CD4-positive, CD25-positive, alpha-beta regulatory T cell (primary cell): Measurements from ENCODE around the gene CHD2. TPM values are rescaled to one million over a fixed set of nuclear protein-coding genes. Genes with fewer than 3 reads are reported as not detected.

ENCODE experiments used
- ATAC-seq, 2 donors: fragments of 150-1000 bp; cut with Tn5 transposase; one replicate each; pipeline ENCODE4 v1.10.0; 2021; ENCODE audit warnings: low read depth in 2 of 2, moderate number of reproducible peaks in 2 of 2, moderate library complexity in 1 of 2
- DNase-seq, 3 donors: peaks; one replicate each; pipeline versions ENCODE4 v3.0.0 to v3.0.0-alpha.2; 2012 to 2022; ENCODE audit warnings: mixed read lengths in 1 of 3
- H3K27ac ChIP-seq: one replicate; pipeline ENCODE4 v1.7.0; 2013; ENCODE audit warnings: mild to moderate bottlenecking, low read length; ENCODE audit not compliant: insufficient read depth, poor library complexity, severe bottlenecking
- H3K27me3 ChIP-seq: one replicate; pipeline ENCODE4 v1.7.0; 2013; ENCODE audit warnings: low read length; ENCODE audit not compliant: control insufficient read depth, insufficient read depth
- H3K36me3 ChIP-seq: one replicate; pipeline ENCODE4 v1.7.0; 2013; ENCODE audit warnings: mild to moderate bottlenecking, low read length, moderate library complexity; ENCODE audit not compliant: control insufficient read depth, insufficient read depth
- H3K4me1 ChIP-seq: 2 replicates; pipeline ENCODE4 v1.7.0; 2013; ENCODE audit warnings: mild to moderate bottlenecking, low read length; ENCODE audit not compliant: insufficient read depth, control insufficient read depth, poor library complexity, severe bottlenecking
- H3K4me3 ChIP-seq: one replicate; pipeline ENCODE4 v1.7.0; 2013; ENCODE audit warnings: low read depth, mild to moderate bottlenecking, low read length, moderate library complexity
- H3K9me3 ChIP-seq, 2 experiments: 1 replicate in 1 of 2; 2 replicates in 1 of 2; pipeline ENCODE4 v1.7.0; 2013; ENCODE audit warnings: low read length in 2 of 2, mild to moderate bottlenecking in 1 of 2, moderate library complexity in 1 of 2; ENCODE audit not compliant: control insufficient read depth in 2 of 2
- H3K27ac Mint-ChIP-seq, 3 donors: one replicate each; pipeline ENCODE4 v1.8.0; 2020 to 2022; ENCODE audit warnings: mild to moderate bottlenecking in 3 of 3, mixed read lengths in 3 of 3, moderate library complexity in 2 of 3
- H3K27me3 Mint-ChIP-seq: one replicate; pipeline ENCODE4 v1.8.0; 2022; ENCODE audit warnings: mild to moderate bottlenecking, mixed read lengths
- H3K36me3 Mint-ChIP-seq: one replicate; pipeline ENCODE4 v1.8.0; 2020; ENCODE audit warnings: mixed read lengths
- H3K4me1 Mint-ChIP-seq, 4 donors: one replicate each; pipeline ENCODE4 v1.8.0; 2020 to 2022; ENCODE audit warnings: mixed read lengths in 4 of 4, mild to moderate bottlenecking in 1 of 4
- H3K4me3 Mint-ChIP-seq, 4 donors: one replicate each; pipeline ENCODE4 v1.8.0; 2020 to 2022; ENCODE audit warnings: mild to moderate bottlenecking in 4 of 4, mixed read lengths in 4 of 4, moderate library complexity in 3 of 4
- H3K9me3 Mint-ChIP-seq, 7 donors: one replicate each; pipeline ENCODE4 v1.8.0; 2020 to 2022; ENCODE audit warnings: mixed read lengths in 7 of 7, mild to moderate bottlenecking in 3 of 7, moderate library complexity in 2 of 7
- polyA plus RNA-seq, 4 donors: library from polyadenylated mRNA; unstranded; fragments of 300-500 nt; fragmentation: Illumina TruSeq; gene quantifications; one replicate each; pipeline ENCODE4 v1.2.3, GENCODE V29; 2021
- total RNA-seq: library from RNA; stranded (reverse); gene quantifications from one replicate; pipeline ENCODE4 v1.2.3, GENCODE V29; 2022

The CHD2 gene
- total and polyA plus RNA-seq, 5 donors from 2014 or later = 44.3 to 579 (median 49.5) TPM

DNA sequence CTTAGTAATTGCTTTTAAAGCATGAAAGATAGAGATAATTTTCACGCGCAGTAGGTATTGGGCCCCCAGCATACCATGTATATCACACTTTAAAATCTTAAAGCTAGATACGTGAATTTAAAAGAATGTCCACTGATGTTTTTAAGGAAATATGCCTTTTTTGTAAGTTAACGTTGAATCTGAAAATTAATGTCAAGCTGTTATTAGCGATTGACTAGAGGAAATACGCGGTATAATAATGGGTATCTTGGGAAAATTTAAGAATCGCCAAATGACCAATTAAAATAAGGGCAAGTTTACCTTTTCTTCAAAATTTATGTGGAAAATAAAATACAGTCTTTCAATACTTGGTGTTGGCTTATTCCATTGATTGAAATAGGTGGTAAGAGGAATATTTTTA, 13.3 kb upstream of the CHD2 start:
- Histone ChIP-seq H3K27ac (peak overlapping the region; percentile 100), H3K27me3 (no peaks in the 10 kb centered on the region), H3K36me3 (peaks cover 64% of the 10 kb centered on the region), H3K4me1 (peaks cover 66% of the 10 kb centered on the region), H3K9me3 (no peaks in the 10 kb centered on the region), H3K4me3 (peak overlapping the region; percentile 100)
- H3K27me3 Mint-ChIP-seq = peaks cover 19% of the 10 kb centered on the region
- H3K4me1 Mint-ChIP-seq = peaks cover 48 to 60% (median 53%) of the 10 kb centered on the region in 4 donors
- DNase-seq = no peak
- H3K27ac Mint-ChIP-seq = peak overlapping the region; percentile 63 to 86 (median 74)
- peak overlapping the region; percentile 94 to 99 (median 96) for H3K4me3 Mint-ChIP-seq
- peaks cover 62% of the 10 kb centered on the region for H3K36me3 Mint-ChIP-seq
- ATAC-seq = no peak
- H3K9me3 Mint-ChIP-seq = peaks cover 0 to 4% (median 0%) of the 10 kb centered on the region in 7 donors

DNA sequence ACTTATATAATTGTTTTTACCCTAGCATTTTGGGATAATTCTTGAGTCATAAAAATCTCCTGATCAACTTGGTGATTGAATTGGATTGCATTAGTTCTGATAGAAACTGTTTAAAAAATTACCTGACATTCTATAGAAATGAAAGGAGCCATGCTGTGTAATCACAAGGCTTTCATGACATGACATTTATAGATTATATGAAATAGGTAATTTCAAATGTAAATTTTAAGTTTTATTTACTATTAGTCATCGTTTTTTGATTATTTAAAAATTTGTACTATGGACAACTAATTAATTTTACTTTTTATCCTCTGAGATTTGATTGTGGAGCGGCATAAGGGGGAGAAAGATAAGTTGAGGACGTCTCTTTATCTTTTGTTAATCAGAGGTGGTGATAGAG, 12.3 kb upstream of the CHD2 start:
- Histone ChIP-seq H3K27ac (peak overlapping the region; percentile 100), H3K36me3 (peaks cover 74% of the 10 kb centered on the region), H3K4me3 (peak overlapping the region; percentile 100), H3K4me1 (peaks cover 70% of the 10 kb centered on the region), H3K27me3 (no peaks in the 10 kb centered on the region), H3K9me3 (no peaks in the 10 kb centered on the region)
- DNase-seq (peak in 1 of 3 donors; percentile 16), ATAC-seq (no peak)
- peaks cover 49 to 65% (median 50%) of the 10 kb centered on the region in 4 donors for H3K4me1 Mint-ChIP-seq
- H3K4me3 Mint-ChIP-seq = peak overlapping the region; percentile 69 to 94 (median 86)
- peaks cover 67% of the 10 kb centered on the region for H3K36me3 Mint-ChIP-seq
- peaks cover 13% of the 10 kb centered on the region for H3K27me3 Mint-ChIP-seq
- H3K27ac Mint-ChIP-seq = peak overlapping the region in 2 of 3 donors; percentile 9 to 59
- peaks cover 0 to 3% (median 0%) of the 10 kb centered on the region in 7 donors for H3K9me3 Mint-ChIP-seq

DNA sequence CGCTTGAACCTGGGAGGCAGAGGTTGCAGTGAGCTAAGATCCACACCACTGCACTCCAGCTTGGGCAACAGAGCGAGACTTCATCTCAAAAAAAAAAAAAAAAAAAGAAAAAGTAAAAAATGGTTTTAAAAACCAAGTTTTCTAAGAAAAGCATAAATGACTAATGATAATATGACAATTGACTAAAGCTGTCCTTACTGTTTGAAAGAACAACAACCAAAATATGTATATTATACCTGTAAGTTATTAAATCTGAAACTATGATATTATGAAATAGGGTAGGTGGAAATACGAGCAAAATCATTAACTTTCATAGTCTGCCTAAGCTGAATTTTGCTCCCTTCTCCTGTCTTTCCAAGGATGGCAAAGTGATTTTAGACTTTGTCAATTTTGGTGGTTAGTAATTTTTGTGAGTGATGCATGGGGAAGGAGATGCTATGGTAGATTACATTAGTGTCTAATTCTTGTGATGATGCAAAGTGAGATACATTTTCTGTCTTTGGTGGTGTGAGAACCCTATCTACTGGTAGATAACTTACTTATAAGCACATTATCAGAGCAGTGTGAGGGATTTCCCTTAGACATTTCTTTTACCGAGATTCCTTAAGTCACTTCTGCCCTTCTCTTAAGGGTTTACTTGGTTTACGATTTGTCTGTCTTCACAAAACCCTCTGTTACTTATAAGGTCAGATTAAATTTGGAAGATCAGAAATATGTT, 10.6 kb upstream of the CHD2 start:
- Histone ChIP-seq H3K27ac (peak overlapping the region; percentile 100), H3K9me3 (no peaks in the 10 kb centered on the region), H3K4me1 (peaks cover 85% of the 10 kb centered on the region), H3K27me3 (no peaks in the 10 kb centered on the region), H3K36me3 (peaks cover 85% of the 10 kb centered on the region), H3K4me3 (peak overlapping the region; percentile 100)
- Mint-ChIP-seq H3K27ac (peak overlapping the region; percentile 76 to 89 (median 83)), H3K36me3 (peaks cover 68% of the 10 kb centered on the region), H3K4me1 (peaks cover 58 to 81% (median 64%) of the 10 kb centered on the region in 4 donors), H3K4me3 (peak overlapping the region; percentile 82 to 89 (median 84)), H3K9me3 (peaks cover 0 to 1% (median 0%) of the 10 kb centered on the region in 7 donors), H3K27me3 (peaks cover 3% of the 10 kb centered on the region)
- DNase-seq (peak in 2 of 3 donors; percentile 31 to 48), ATAC-seq (peak; percentile 15 to 27)

GRCh38 chr15:92891533-92892200, 8.5 kb upstream of the CHD2 start:
- Mint-ChIP-seq H3K4me3 (peak overlapping the region; percentile 76 to 89 (median 84)), H3K9me3 (peaks cover 0 to 1% (median 0%) of the 10 kb centered on the region in 7 donors), H3K4me1 (peaks cover 59 to 89% (median 70%) of the 10 kb centered on the region in 4 donors), H3K27me3 (no peaks in the 10 kb centered on the region), H3K36me3 (peaks cover 61% of the 10 kb centered on the region), H3K27ac (peak overlapping the region; percentile 50 to 81 (median 77))
- Histone ChIP-seq H3K4me1 (peaks cover 93% of the 10 kb centered on the region), H3K9me3 (no peaks in the 10 kb centered on the region), H3K27me3 (no peaks in the 10 kb centered on the region), H3K27ac (peak overlapping the region; percentile 77), H3K36me3 (peaks cover 91% of the 10 kb centered on the region), H3K4me3 (peak overlapping the region; percentile 68)
- peak in 1 of 3 donors; percentile 17 for DNase-seq
- no peak for ATAC-seq

GRCh38 chr15:92892201-92892555, 7.9 kb upstream of the CHD2 start:
- Histone ChIP-seq H3K9me3 (no peaks in the 10 kb centered on the region), H3K27me3 (no peaks in the 10 kb centered on the region), H3K4me3 (peak overlapping the region; percentile 68), H3K27ac (peak overlapping the region; percentile 77), H3K4me1 (peaks cover 92% of the 10 kb centered on the region), H3K36me3 (peaks cover 89% of the 10 kb centered on the region)
- peak overlapping the region in 1 of 3 donors; percentile 78 for H3K27ac Mint-ChIP-seq
- peak overlapping the region; percentile 24 to 89 (median 54) for H3K4me3 Mint-ChIP-seq
- DNase-seq (peak in 1 of 3 donors; percentile 10), ATAC-seq (no peak)
- H3K36me3 Mint-ChIP-seq = peaks cover 60% of the 10 kb centered on the region
- peaks cover 0 to 3% (median 0%) of the 10 kb centered on the region in 7 donors for H3K9me3 Mint-ChIP-seq
- H3K4me1 Mint-ChIP-seq = peaks cover 59 to 89% (median 69%) of the 10 kb centered on the region in 4 donors
- H3K27me3 Mint-ChIP-seq = no peaks in the 10 kb centered on the region

GRCh38 chr15:92893200-92893599, 6.9 kb upstream of the CHD2 start:
- peak overlapping the region; percentile 51 for H3K4me3 ChIP-seq
- H3K27ac ChIP-seq = peak overlapping the region; percentile 77
- no peaks in the 10 kb centered on the region for H3K27me3 ChIP-seq
- Mint-ChIP-seq H3K4me3 (peak overlapping the region in 3 of 4 donors; percentile 38 to 79 (median 77)), H3K27ac (peak overlapping the region in 1 of 3 donors; percentile 78), H3K4me1 (peaks cover 58 to 90% (median 72%) of the 10 kb centered on the region in 4 donors), H3K36me3 (peaks cover 65% of the 10 kb centered on the region), H3K9me3 (peaks cover 0 to 6% (median 0%) of the 10 kb centered on the region in 7 donors), H3K27me3 (no peaks in the 10 kb centered on the region)
- no peaks in the 10 kb centered on the region for H3K9me3 ChIP-seq
- peaks cover 89% of the 10 kb centered on the region for H3K36me3 ChIP-seq
- ATAC-seq = no peak
- no peak for DNase-seq
- peaks cover 87% of the 10 kb centered on the region for H3K4me1 ChIP-seq

GRCh38 chr15:92896561-92896960, 3.6 kb upstream of the CHD2 start:
- H3K27ac Mint-ChIP-seq = peak overlapping the region; percentile 6 to 86 (median 12)
- DNase-seq (peak in 1 of 3 donors; percentile 23), ATAC-seq (no peak)
- peak overlapping the region; percentile 58 to 96 (median 78) for H3K4me3 Mint-ChIP-seq
- peaks cover 0 to 13% (median 6%) of the 10 kb centered on the region in 7 donors for H3K9me3 Mint-ChIP-seq
- H3K36me3 ChIP-seq = peaks cover 80% of the 10 kb centered on the region
- no peaks in the 10 kb centered on the region for H3K9me3 ChIP-seq
- H3K4me1 ChIP-seq = peaks cover 56% of the 10 kb centered on the region
- H3K36me3 Mint-ChIP-seq = peaks cover 58% of the 10 kb centered on the region
- H3K27me3 Mint-ChIP-seq = peaks cover 7% of the 10 kb centered on the region
- peak overlapping the region; percentile 60 for H3K4me3 ChIP-seq
- peak overlapping the region; percentile 77 for H3K27ac ChIP-seq
- peaks cover 50 to 76% (median 66%) of the 10 kb centered on the region in 4 donors for H3K4me1 Mint-ChIP-seq
- H3K27me3 ChIP-seq = no peaks in the 10 kb centered on the region
